Measurements from ENCODE around the gene TSC22D2. TPM values are rescaled to one million over a fixed set of nuclear protein-coding genes. Genes with fewer than 3 reads are reported as not detected.

Gene TSC22D2
- total RNA-seq = 10 to 100 TPM; 22.2 to 35.8 TPM

- DNase-seq (ENCODE audit: low spot score) (peak; percentile 80), ATAC-seq (ENCODE audit: insufficient number of reproducible peaks, low FRiP score, low read depth) (peak; percentile 74)
- peaks cover 6 to 9% of the 10 kb centered on the region in 2 donors for H3K4me1 ChIP-seq (ENCODE audit: control insufficient read depth in 1 of 2, low read depth in 2 of 2)
- H3K27me3 ChIP-seq (replicated peaks; ENCODE audit: insufficient read depth) = no peaks in the 10 kb centered on the region
- no peaks in the 10 kb centered on the region for H3K9me3 ChIP-seq
- no peaks in the 10 kb centered on the region for H3K36me3 ChIP-seq
- peak within 1 kb of the TSS; percentile 97 to 98 for H3K27ac ChIP-seq
- no peak for TF ChIP-seq CTCF (IDR thresholded peaks at IDR 0.05)
- H3K4me3 ChIP-seq = peak within 1 kb of the TSS; percentile 85
Measured at GRCh38 chr3:150408221-150409124, at the start of gene TSC22D2. Gene TSC22D2 (plus strand): TSS chr3:150408298. CDS start chr3:150409351, 1,053 bp downstream.

GRCh38 chr3:150359381-150359780 lies 48.7 kb upstream of the TSC22D2 start:
- no peak overlapping the region for H3K27ac ChIP-seq
- no peak for TF ChIP-seq CTCF (IDR thresholded peaks at IDR 0.05)
- DNase-seq (ENCODE audit: low spot score) (no peak), ATAC-seq (ENCODE audit: insufficient number of reproducible peaks, low FRiP score, low read depth) (no peak)
- H3K4me3 ChIP-seq = no peak overlapping the region
- H3K9me3 ChIP-seq = no peaks in the 10 kb centered on the region
- no peaks in the 10 kb centered on the region for H3K27me3 ChIP-seq (replicated peaks; ENCODE audit: insufficient read depth)
- no peaks in the 10 kb centered on the region for H3K4me1 ChIP-seq (ENCODE audit: control insufficient read depth in 1 of 2, low read depth in 2 of 2)
- H3K36me3 ChIP-seq = no peaks in the 10 kb centered on the region

GRCh38 chr3:150360966-150361365 lies 47.1 kb upstream of the TSC22D2 start:
- no peaks in the 10 kb centered on the region for H3K36me3 ChIP-seq
- no peak for ATAC-seq (ENCODE audit: insufficient number of reproducible peaks, low FRiP score, low read depth)

GRCh38 chr3:150362515-150363302 lies 45.4 kb upstream of the TSC22D2 start:
- Histone ChIP-seq H3K27me3 (replicated peaks; ENCODE audit: insufficient read depth) (no peaks in the 10 kb centered on the region), H3K4me3 (no peak overlapping the region), H3K27ac (no peak overlapping the region), H3K9me3 (no peaks in the 10 kb centered on the region), H3K4me1 (ENCODE audit: control insufficient read depth in 1 of 2, low read depth in 2 of 2) (no peaks in the 10 kb centered on the region), H3K36me3 (no peaks in the 10 kb centered on the region)
- ATAC-seq (ENCODE audit: insufficient number of reproducible peaks, low FRiP score, low read depth) (no peak), DNase-seq (ENCODE audit: low spot score) (no peak)
- no peak for TF ChIP-seq CTCF (IDR thresholded peaks at IDR 0.05)

More at GRCh38 chr3:150360966-150361365, 47.1 kb upstream of the TSC22D2 start:
- no peak overlapping the region for H3K4me3 ChIP-seq
- no peak overlapping the region for H3K27ac ChIP-seq
- no peaks in the 10 kb centered on the region for H3K4me1 ChIP-seq (ENCODE audit: control insufficient read depth in 1 of 2, low read depth in 2 of 2)
- no peaks in the 10 kb centered on the region for H3K9me3 ChIP-seq
- no peak for DNase-seq (ENCODE audit: low spot score)
- no peak for TF ChIP-seq CTCF (IDR thresholded peaks at IDR 0.05)
- no peaks in the 10 kb centered on the region for H3K27me3 ChIP-seq (replicated peaks; ENCODE audit: insufficient read depth)

GRCh38 chr3:150363420-150363819 lies 44.7 kb upstream of the TSC22D2 start:
- ATAC-seq (ENCODE audit: insufficient number of reproducible peaks, low FRiP score, low read depth) = no peak
- H3K36me3 ChIP-seq = no peaks in the 10 kb centered on the region

More at GRCh38 chr3:150363420-150363819, 44.7 kb upstream of the TSC22D2 start:
- no peak for TF ChIP-seq CTCF (IDR thresholded peaks at IDR 0.05)
- Histone ChIP-seq H3K27ac (no peak overlapping the region), H3K9me3 (no peaks in the 10 kb centered on the region), H3K4me3 (no peak overlapping the region), H3K27me3 (replicated peaks; ENCODE audit: insufficient read depth) (no peaks in the 10 kb centered on the region), H3K4me1 (ENCODE audit: control insufficient read depth in 1 of 2, low read depth in 2 of 2) (no peaks in the 10 kb centered on the region)
- no peak for DNase-seq (ENCODE audit: low spot score)

All from thoracic aorta (tissue), 2 donors.